NCI-H2171 treated with DMSO at 0.1 percent for 48 hours (cell line): Measurements from ENCODE around the gene CD37.

ENCODE experiments used
- DNase-seq: peaks from one replicate; lab custom pipeline; 2025; lab: John Stamatoyannopoulos, UW

CD37 gene

GRCh38 chr19:49380391-49380790 lies 45.2 kb downstream of the CD37 start:
- no peak for DNase-seq

- no peak for DNase-seq
These were observed 47.4 kb downstream of the CD37 start for GRCh38 chr19:49382639-49383038.

GRCh38 chr19:49383599-49383998 lies 48.4 kb downstream of the CD37 start:
- DNase-seq = no peak

GRCh38 chr19:49387936-49388372 lies 52.7 kb downstream of the CD37 start, which contains the start of gene KASH5:
Gene KASH5, plus strand, starts transcription at chr19:49388249. Its CDS starts 2,635 bp downstream, at chr19:49390884.
- no peak for DNase-seq

GRCh38 chr19:49389406-49389805 lies 54.2 kb downstream of the CD37 start:
- no peak for DNase-seq
